Measurements from ENCODE around the gene TRAPPC14.

TRAPPC14 gene

GRCh38 chr7:100157334-100158228 is 942 bp downstream of the TRAPPC14 start:
- peaks cover 17% of the 10 kb centered on the region for H3K4me1 ChIP-seq (ENCODE audit: low read depth, poor library complexity, severe bottlenecking)
- no peaks in the 10 kb centered on the region; the same call in 1 of the 2 replicates for H3K36me3 ChIP-seq (ENCODE audit: insufficient read depth)
- H3K4me2 ChIP-seq = peak overlapping the region; percentile 90
- no peak overlapping the region for H3K27ac ChIP-seq
- H3K27me3 ChIP-seq (ENCODE audit: insufficient read depth, low read depth) = peaks cover 22% of the 10 kb centered on the region
- TF ChIP-seq, protein P1, sequence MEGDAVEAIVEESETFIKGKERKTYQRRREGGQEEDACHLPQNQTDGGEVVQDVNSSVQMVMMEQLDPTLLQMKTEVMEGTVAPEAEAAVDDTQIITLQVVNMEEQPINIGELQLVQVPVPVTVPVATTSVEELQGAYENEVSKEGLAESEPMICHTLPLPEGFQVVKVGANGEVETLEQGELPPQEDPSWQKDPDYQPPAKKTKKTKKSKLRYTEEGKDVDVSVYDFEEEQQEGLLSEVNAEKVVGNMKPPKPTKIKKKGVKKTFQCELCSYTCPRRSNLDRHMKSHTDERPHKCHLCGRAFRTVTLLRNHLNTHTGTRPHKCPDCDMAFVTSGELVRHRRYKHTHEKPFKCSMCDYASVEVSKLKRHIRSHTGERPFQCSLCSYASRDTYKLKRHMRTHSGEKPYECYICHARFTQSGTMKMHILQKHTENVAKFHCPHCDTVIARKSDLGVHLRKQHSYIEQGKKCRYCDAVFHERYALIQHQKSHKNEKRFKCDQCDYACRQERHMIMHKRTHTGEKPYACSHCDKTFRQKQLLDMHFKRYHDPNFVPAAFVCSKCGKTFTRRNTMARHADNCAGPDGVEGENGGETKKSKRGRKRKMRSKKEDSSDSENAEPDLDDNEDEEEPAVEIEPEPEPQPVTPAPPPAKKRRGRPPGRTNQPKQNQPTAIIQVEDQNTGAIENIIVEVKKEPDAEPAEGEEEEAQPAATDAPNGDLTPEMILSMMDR (conservative IDR thresholded peaks at IDR 0.05; ENCODE audit: low read depth, low read length) = no peak
- H2AFZ ChIP-seq (ENCODE audit: low read depth) = no peak overlapping the region
- H4K20me1 ChIP-seq (ENCODE audit: insufficient read depth) = no peaks in the 10 kb centered on the region
- H3K79me2 ChIP-seq (ENCODE audit: insufficient read depth, low read depth) = no peaks in the 10 kb centered on the region; the same call in 1 of the 2 replicates
- no peak overlapping the region for H3K4me3 ChIP-seq (IDR thresholded peaks at IDR 0.05; ENCODE audit: insufficient read depth, low read depth, low read length)
- peak overlapping the region; percentile 41 for H3K9ac ChIP-seq

DNA sequence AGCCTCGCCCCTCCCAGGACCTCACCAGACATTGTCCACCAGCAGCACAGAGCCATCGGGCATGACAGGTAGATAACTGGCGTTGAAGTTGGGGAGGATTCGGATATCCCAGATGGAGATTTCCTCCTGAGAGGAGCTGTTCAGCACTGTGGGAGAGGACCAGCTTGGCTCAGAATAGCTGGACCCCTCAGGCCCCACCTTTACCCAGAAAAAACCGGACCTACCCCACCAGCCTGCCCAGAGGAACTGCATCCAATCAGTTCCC is 1.5 kb downstream of the TRAPPC14 start:
- H3K4me3 ChIP-seq (IDR thresholded peaks at IDR 0.05; ENCODE audit: insufficient read depth, low read depth, low read length) = no peak overlapping the region
- TF ChIP-seq, protein P1 (conservative IDR thresholded peaks at IDR 0.05; ENCODE audit: low read depth, low read length) = no peak
- H3K9ac ChIP-seq = no peak overlapping the region
- H3K27me3 ChIP-seq (ENCODE audit: insufficient read depth, low read depth) = peaks cover 18% of the 10 kb centered on the region
- no peaks in the 10 kb centered on the region; the same call in 1 of the 2 replicates for H3K79me2 ChIP-seq (ENCODE audit: insufficient read depth, low read depth)
- peaks cover 17% of the 10 kb centered on the region for H3K4me1 ChIP-seq (ENCODE audit: low read depth, poor library complexity, severe bottlenecking)
- H3K4me2 ChIP-seq = peak overlapping the region; percentile 90; the same call in 1 of the 2 replicates
- no peak overlapping the region for H3K27ac ChIP-seq
- H2AFZ ChIP-seq (ENCODE audit: low read depth) = no peak overlapping the region
- H3K36me3 ChIP-seq (ENCODE audit: insufficient read depth) = no peaks in the 10 kb centered on the region; the same call in 1 of the 2 replicates
- H4K20me1 ChIP-seq (ENCODE audit: insufficient read depth) = no peaks in the 10 kb centered on the region

DNA sequence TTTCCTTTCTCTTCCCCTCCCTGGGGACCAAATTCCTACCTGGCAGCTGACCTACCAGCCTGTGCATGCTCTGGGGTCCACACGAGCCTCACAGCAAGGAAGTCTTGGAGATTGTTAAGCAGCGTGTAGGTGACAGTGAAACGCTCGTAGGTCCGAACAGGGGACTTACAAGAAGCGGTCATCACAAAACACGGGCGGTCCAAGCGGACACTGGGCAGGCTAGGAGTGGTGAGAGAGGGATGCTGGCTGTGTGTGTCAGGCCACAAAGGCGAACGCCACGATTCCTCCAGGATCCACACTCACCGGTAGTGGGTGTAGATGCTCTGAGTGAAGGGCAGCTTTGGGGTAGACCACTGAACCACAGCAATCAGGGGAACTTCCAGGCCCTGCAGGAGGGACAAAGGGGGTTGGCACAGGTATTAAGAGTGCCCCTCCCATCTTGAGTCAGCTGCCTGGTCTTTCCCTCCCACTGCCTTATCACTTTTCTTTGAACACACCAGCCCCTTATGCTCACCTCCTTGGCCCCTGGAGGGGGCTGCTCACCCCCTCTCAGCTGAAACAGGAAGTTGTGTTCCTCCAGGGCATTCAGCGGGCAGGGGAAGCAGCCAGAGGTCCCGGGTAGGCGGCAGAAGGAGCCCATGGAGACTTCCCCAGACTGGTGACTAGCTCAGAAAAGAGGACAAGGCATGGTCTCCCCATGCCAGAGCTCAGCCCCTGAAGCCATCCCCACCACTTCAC is 2.0 kb downstream of the TRAPPC14 start:
- Histone ChIP-seq H3K4me1 (ENCODE audit: low read depth, poor library complexity, severe bottlenecking) (peaks cover 17% of the 10 kb centered on the region), H3K36me3 (ENCODE audit: insufficient read depth) (no peaks in the 10 kb centered on the region; the same call in 1 of the 2 replicates), H3K79me2 (ENCODE audit: insufficient read depth, low read depth) (no peaks in the 10 kb centered on the region; the same call in 1 of the 2 replicates), H4K20me1 (ENCODE audit: insufficient read depth) (no peaks in the 10 kb centered on the region), H2AFZ (ENCODE audit: low read depth) (no peak overlapping the region), H3K27me3 (ENCODE audit: insufficient read depth, low read depth) (peaks cover 13% of the 10 kb centered on the region; the same call in 1 of the 2 replicates), H3K4me3 (IDR thresholded peaks at IDR 0.05; ENCODE audit: insufficient read depth, low read depth, low read length) (no peak overlapping the region), H3K4me2 (peak overlapping the region; percentile 90; the same call in 1 of the 2 replicates), H3K27ac (no peak overlapping the region), H3K9ac (no peak overlapping the region)
- TF ChIP-seq, protein P1 (conservative IDR thresholded peaks at IDR 0.05; ENCODE audit: low read depth, low read length) = no peak

DNA sequence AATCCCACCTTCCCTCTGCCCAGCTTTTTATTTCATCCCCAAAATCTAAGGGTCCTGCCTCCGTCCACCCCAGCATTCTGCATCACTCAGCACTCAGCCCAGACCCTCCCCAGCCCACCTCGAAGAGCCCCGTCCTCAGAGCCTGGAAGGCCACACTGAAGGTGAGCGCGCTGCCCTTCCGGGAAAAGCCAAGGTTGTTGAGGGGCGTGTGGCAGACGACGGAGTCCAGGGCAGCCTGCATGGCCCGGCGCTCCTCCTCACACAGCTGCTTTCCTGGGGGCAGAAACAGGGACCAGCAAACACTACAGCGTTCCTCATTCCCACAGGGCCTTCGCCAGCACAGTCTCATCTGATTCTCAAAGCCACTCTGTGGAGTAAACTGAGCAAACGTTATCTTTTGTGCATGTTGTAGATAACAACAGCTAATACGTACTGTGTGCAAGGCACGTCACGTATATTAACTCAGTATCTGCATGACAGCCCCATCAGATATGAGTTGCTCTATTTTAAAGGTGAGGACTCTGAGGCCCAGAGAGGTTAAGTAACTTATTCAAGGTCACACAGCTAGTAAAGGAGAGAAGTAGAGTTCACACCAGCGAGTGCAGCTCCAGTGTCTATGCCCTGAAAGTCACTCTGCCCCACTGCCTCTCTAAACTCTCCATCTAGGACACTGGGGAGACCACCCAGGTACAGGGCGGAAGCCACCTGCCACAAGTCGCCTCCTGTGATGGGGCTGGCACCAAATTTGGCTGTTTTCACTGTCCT is 2.8 kb downstream of the TRAPPC14 start:
- no peak overlapping the region for H3K9ac ChIP-seq
- peaks cover 17% of the 10 kb centered on the region for H3K4me1 ChIP-seq (ENCODE audit: low read depth, poor library complexity, severe bottlenecking)
- H4K20me1 ChIP-seq (ENCODE audit: insufficient read depth) = no peaks in the 10 kb centered on the region
- H3K27me3 ChIP-seq (ENCODE audit: insufficient read depth, low read depth) = peaks cover 7% of the 10 kb centered on the region; the same call in 1 of the 2 replicates
- no peak overlapping the region for H3K27ac ChIP-seq
- no peak overlapping the region for H3K4me2 ChIP-seq
- no peaks in the 10 kb centered on the region; the same call in 1 of the 2 replicates for H3K36me3 ChIP-seq (ENCODE audit: insufficient read depth)
- no peaks in the 10 kb centered on the region; the same call in 1 of the 2 replicates for H3K79me2 ChIP-seq (ENCODE audit: insufficient read depth, low read depth)
- TF ChIP-seq, protein P1 (conservative IDR thresholded peaks at IDR 0.05; ENCODE audit: low read depth, low read length) = no peak
- H3K4me3 ChIP-seq (IDR thresholded peaks at IDR 0.05; ENCODE audit: insufficient read depth, low read depth, low read length) = no peak overlapping the region
- no peak overlapping the region for H2AFZ ChIP-seq (ENCODE audit: low read depth)
